Activated B cell treated with CpG ODN at 0.5 μM for 24 hours (primary cell): Measurements from ENCODE around the gene SBK1. TPM values are rescaled to one million over a fixed set of nuclear protein-coding genes. Genes with fewer than 3 reads are reported as not detected.
"Not testable (repeated sequence)": the region's sequence is repeated elsewhere in the genome, so short reads cannot be mapped to it uniquely, and the experiment has no call there.

Source experiments
- ATAC-seq: fragments of 200-7000 bp; cut with Tn5 transposase; one replicate; pipeline ENCODE4 v1.10.0; 2021; ENCODE audit warnings: low read depth, mild to moderate bottlenecking, moderate library complexity
- CTCF ChIA-PET: fragments of 350-600 bp; sonication (Branson Sonifier 250); formaldehyde crosslinking; loops from one replicate; lab custom pipeline; 2021; ENCODE audit warnings: antibody characterized with exemption; lab: Charles Lee
- POLR2A ChIA-PET: fragments of 350-600 bp; sonication (Branson Sonifier 250); formaldehyde crosslinking; loops from one replicate; lab custom pipeline; 2021; ENCODE audit warnings: antibody characterized with exemption; lab: Charles Lee
- DNase-seq: peaks from one replicate; pipeline ENCODE4 v3.0.0; 2022
- H3K27ac Mint-ChIP-seq: one replicate; pipeline ENCODE4 v1.8.0; 2020; ENCODE audit warnings: mixed read lengths
- H3K27me3 Mint-ChIP-seq: one replicate; pipeline ENCODE4 v1.8.0; 2021; ENCODE audit warnings: mixed read lengths
- H3K36me3 Mint-ChIP-seq: one replicate; pipeline ENCODE4 v1.8.0; 2021; ENCODE audit warnings: low read depth, mixed read lengths
- H3K4me1 Mint-ChIP-seq: one replicate; pipeline ENCODE4 v1.8.0; 2021; ENCODE audit warnings: mixed read lengths
- H3K4me3 Mint-ChIP-seq: one replicate; pipeline ENCODE4 v1.8.0; 2020; ENCODE audit warnings: mild to moderate bottlenecking, mixed read lengths
- H3K9me3 Mint-ChIP-seq: one replicate; pipeline ENCODE4 v1.8.0; 2020; ENCODE audit warnings: mixed read lengths
- intact Hi-C: fragments of 100-400 bp; cut with micrococcal nuclease; formaldehyde crosslinking; loops from one replicate; pipeline ENCODE4 v1.15.1; 2024
- total RNA-seq: library from RNA; stranded (reverse); gene quantifications from 2 replicates; pipeline ENCODE4 v1.2.3, GENCODE V29; 2022
- TF ChIP-seq, protein P1 (sequence below): fragments of 200-600 bp; IDR thresholded peaks from one replicate; pipeline ENCODE4 v1.8.0; 2022; ENCODE audit warnings: antibody characterized with exemption, mild to moderate bottlenecking

Gene SBK1
- 0.39 and 0.58 TPM in 2 replicates for total RNA-seq

DNA sequence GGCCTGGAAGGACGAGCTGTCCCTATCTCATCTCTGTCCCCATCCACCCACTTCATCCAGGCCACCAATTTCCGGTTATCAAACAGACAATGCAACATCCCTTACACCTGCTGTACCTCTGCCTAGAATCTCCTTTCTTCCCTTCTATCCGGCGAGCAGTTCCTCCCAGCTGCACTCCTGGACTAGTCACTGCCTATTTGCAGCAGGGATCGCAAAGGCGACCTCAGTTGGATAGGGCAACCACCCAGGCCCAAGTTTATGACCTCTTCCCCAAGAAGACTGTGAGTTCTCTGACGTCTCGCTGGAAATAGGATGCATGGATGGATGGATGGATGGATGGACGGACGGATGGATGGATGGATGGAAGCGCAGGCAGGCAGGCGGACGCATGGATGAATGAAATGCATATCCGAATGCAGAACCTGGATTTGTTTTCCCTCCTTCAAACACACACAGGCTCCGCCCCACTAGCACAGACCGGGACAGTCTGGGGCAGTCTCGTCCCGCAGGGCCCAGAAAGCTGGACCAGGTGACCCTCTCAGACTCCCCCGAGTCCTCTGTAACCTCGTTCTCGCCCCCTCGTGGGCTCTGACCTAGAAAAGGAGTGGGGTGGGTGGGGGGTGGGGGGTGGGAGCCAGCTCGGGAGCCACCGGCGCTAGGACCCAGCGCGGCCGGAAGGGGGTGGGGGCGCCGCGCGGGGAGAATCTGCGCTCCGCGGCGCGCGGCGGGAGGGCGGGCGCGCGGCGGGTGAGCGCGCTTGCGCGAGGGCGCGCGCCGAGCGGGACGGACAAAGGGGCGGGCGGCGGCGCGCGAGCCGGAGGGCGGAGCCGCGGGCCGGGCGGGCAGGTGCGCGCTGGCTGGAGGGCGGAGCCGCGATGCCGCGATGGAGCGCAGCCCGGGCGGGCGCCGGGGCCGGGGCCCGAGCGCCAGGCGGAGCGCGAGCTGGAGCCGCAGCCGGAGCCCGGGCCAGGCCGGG, at the start of gene SBK1:
SBK1 (plus strand) TSS at position 875 of the 976 bp plus-strand sequence. CDS start 24,867 bp downstream, outside the sequence.
- Mint-ChIP-seq H3K4me1 (peaks cover 12% of the 10 kb centered on the region), H3K9me3 (no peaks in the 10 kb centered on the region), H3K27me3 (peaks cover 11% of the 10 kb centered on the region), H3K27ac (peak within 1 kb of the TSS; percentile 76), H3K4me3 (peak within 1 kb of the TSS; percentile 82), H3K36me3 (no peaks in the 10 kb centered on the region)
- DNase-seq: peak; percentile 87
- ChIA-PET CTCF (interaction anchor here (1.6 kb wide), 1 partner anchor 29 kb away, joined by 5 read pairs; no protein-coding TSS in a partner anchor), POLR2A (interaction anchor here (0.7 to 1.5 kb wide), 4 partner anchors 14 to 996 kb away, joined by 3 to 6 read pairs (median 4); no protein-coding TSS in a partner anchor)
- intact Hi-C loops: loop anchor here (2.0 kb wide), 1 partner anchor 15 kb away; no protein-coding TSS in a partner anchor
- TF ChIP-seq, protein P1, sequence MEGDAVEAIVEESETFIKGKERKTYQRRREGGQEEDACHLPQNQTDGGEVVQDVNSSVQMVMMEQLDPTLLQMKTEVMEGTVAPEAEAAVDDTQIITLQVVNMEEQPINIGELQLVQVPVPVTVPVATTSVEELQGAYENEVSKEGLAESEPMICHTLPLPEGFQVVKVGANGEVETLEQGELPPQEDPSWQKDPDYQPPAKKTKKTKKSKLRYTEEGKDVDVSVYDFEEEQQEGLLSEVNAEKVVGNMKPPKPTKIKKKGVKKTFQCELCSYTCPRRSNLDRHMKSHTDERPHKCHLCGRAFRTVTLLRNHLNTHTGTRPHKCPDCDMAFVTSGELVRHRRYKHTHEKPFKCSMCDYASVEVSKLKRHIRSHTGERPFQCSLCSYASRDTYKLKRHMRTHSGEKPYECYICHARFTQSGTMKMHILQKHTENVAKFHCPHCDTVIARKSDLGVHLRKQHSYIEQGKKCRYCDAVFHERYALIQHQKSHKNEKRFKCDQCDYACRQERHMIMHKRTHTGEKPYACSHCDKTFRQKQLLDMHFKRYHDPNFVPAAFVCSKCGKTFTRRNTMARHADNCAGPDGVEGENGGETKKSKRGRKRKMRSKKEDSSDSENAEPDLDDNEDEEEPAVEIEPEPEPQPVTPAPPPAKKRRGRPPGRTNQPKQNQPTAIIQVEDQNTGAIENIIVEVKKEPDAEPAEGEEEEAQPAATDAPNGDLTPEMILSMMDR: no peak
- peak; percentile 97 for ATAC-seq

DNA sequence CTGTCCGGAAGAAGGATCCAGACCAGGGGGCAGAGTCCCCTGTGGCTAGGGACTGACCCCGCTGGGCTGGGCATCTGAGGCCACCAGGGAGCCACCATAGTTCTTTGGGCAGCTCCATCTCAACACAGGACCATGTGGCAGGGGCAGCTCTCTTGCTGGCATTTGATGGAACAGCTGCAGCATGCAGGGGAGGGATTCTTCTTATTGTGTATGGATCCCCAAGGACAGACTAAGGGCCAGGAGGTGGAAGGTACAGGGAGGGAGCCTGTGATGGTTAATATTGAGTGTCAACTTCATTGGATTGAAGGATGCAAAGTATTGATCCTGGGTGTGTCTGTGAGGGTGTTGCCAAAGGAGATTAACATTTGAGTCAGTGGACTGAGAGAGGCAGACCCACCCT, 42.8 kb upstream of the SBK1 start:
- POLR2A ChIA-PET, H3K9me3 Mint-ChIP-seq, H3K27ac Mint-ChIP-seq: not testable (repeated sequence)

DNA sequence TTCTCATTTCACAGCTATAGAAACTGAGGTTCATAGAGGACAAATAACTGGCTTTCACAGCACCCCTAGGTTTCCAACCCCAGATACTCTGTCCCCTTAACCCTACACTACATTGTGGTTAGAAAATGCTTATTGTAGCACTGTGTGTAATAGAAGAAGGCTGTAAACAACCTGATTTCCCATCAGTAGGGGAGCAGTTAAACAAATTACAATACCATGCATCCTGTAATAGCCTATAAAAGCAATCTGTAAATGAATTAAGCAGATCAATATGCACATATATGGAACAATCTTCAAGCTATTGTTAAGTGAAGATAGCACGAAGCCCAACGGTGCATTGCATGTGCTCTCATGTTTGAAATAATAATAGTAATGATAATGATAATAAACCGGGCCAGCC, 41.3 kb upstream of the SBK1 start:
- peaks cover 10% of the 10 kb centered on the region for H3K27me3 Mint-ChIP-seq
- no peaks in the 10 kb centered on the region for H3K4me1 Mint-ChIP-seq
- ATAC-seq: no peak
- DNase-seq: no peak
- intact Hi-C loops: no loop called here
- CTCF ChIA-PET: no interaction called here
- TF ChIP-seq, protein P1: no peak
- no peak overlapping the region for H3K27ac Mint-ChIP-seq
- no peaks in the 10 kb centered on the region for H3K36me3 Mint-ChIP-seq
- H3K9me3 Mint-ChIP-seq: peaks cover 8% of the 10 kb centered on the region
- POLR2A ChIA-PET: no interaction called here
- H3K4me3 Mint-ChIP-seq: no peak overlapping the region

More for the DNA sequence above, 42.8 kb upstream of the SBK1 start:
- H3K27me3 Mint-ChIP-seq: peaks cover 12% of the 10 kb centered on the region
- H3K36me3 Mint-ChIP-seq, H3K4me1 Mint-ChIP-seq, CTCF ChIA-PET, ATAC-seq, H3K4me3 Mint-ChIP-seq, intact Hi-C loops, DNase-seq: not testable (repeated sequence)

DNA sequence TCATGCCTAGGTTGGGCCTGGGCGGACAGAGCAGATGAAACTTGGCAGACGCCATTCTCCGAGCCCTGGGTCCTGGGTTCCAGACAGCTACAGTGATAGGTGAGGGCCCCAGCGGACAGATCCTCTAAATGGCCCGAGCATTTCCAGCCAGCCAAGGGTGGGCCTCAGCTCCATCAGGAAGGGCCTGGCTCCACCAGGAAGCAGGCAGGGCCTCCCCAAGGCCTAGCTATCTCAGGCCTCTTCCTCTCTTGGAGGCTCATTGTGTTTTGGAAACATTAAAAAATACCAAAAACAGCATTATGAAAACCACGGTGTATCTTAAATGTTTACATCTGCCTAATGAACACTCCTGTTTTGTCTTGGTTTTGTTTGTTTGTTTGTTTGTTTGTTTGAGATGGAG, 38.2 kb upstream of the SBK1 start:
- no peaks in the 10 kb centered on the region for H3K36me3 Mint-ChIP-seq
- TF ChIP-seq, protein P1: no peak
- H3K4me3 Mint-ChIP-seq: no peak overlapping the region
- no peak overlapping the region for H3K27ac Mint-ChIP-seq
- H3K4me1 Mint-ChIP-seq: no peaks in the 10 kb centered on the region
- peaks cover 8% of the 10 kb centered on the region for H3K9me3 Mint-ChIP-seq
- ChIA-PET CTCF (no interaction called here), POLR2A (no interaction called here)
- ATAC-seq (no peak), DNase-seq (no peak)
- peaks cover 20% of the 10 kb centered on the region for H3K27me3 Mint-ChIP-seq
- intact Hi-C loops: no loop called here

DNA sequence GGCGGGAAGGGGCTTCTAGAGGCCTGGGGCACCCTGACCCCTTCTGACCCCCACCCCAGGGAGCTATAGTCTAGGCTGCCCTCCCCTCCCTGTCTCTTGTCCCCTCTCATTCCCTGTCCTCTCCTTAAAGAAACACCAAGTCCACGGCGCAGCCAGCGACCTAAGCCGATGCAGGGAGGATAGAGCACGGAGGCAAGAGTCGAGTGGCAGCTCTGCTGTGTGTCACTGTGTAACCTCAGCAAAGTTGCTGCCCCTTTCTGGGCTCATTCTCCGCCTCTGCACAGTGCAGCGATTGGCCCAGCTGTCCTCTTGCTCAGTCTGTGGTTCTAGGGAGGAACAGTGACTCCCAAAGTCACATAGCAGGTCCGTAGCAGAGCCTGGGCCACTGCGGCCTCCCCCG, 36.5 kb upstream of the SBK1 start:
- no peak for ATAC-seq
- peaks cover 21% of the 10 kb centered on the region for H3K27me3 Mint-ChIP-seq
- H3K27ac Mint-ChIP-seq: no peak overlapping the region
- no peaks in the 10 kb centered on the region for H3K36me3 Mint-ChIP-seq
- H3K9me3 Mint-ChIP-seq: peaks cover 8% of the 10 kb centered on the region
- no peaks in the 10 kb centered on the region for H3K4me1 Mint-ChIP-seq
- intact Hi-C loops: no loop called here
- TF ChIP-seq, protein P1: no peak
- no peak overlapping the region for H3K4me3 Mint-ChIP-seq
- no peak for DNase-seq
- ChIA-PET CTCF (no interaction called here), POLR2A (no interaction called here)
